ENCODE data around the gene LGR6. TPM values are rescaled to one million over a fixed set of nuclear protein-coding genes. Genes with fewer than 3 reads are reported as not detected.

Gene LGR6
- total and polyA plus RNA-seq, 2 of the 8 experiments (the other 6 are each of a cell fraction or from before 2014, with no cell fraction given) = 0.50 to 1.0 TPM

GRCh38 chr1:202171292-202172014, 22.1 kb upstream of the LGR6 start (continued):
- TF ChIP-seq CHD7 (IDR thresholded peaks at IDR 0.05; ENCODE audit: insufficient replicate concordance, low read length) = no peak
- TF ChIP-seq TAF7 (optimal IDR thresholded peaks at IDR 0.05; ENCODE audit: borderline replicate concordance, low read depth, low read length) = no peak
- TF ChIP-seq SUZ12 (IDR thresholded peaks at IDR 0.05; ENCODE audit: low read length) = no peak
- no peak for TF ChIP-seq CTBP2 (IDR thresholded peaks at IDR 0.05; ENCODE audit: borderline replicate concordance, insufficient read depth, insufficient read length, low read length)
- no peak for TF ChIP-seq PHF8 (conservative IDR thresholded peaks at IDR 0.05; ENCODE audit: low read depth, low read length)
